GM20000 (cell line): ENCODE results near the gene GRIK4.
"Not testable (repeated sequence)": the region's sequence is repeated elsewhere in the genome, so short reads cannot be mapped to it uniquely, and the experiment has no call there.

ENCODE experiments used
- DNase-seq: peaks from one replicate; pipeline ENCODE4 v3.0.0; 2012; ENCODE audit warnings: low spot score
- TF ChIP-seq, protein P1 (sequence below): IDR thresholded peaks from 2 replicates; pipeline ENCODE4 v1.5.1; 2012; ENCODE audit warnings: mild to moderate bottlenecking, control low read depth; ENCODE audit errors: extremely low read depth, missing control alignments

GRIK4 gene

GRCh38 chr11:120778685-120779490 is 267.3 kb downstream of the GRIK4 start:
- no peak for DNase-seq
- TF ChIP-seq, protein P1, sequence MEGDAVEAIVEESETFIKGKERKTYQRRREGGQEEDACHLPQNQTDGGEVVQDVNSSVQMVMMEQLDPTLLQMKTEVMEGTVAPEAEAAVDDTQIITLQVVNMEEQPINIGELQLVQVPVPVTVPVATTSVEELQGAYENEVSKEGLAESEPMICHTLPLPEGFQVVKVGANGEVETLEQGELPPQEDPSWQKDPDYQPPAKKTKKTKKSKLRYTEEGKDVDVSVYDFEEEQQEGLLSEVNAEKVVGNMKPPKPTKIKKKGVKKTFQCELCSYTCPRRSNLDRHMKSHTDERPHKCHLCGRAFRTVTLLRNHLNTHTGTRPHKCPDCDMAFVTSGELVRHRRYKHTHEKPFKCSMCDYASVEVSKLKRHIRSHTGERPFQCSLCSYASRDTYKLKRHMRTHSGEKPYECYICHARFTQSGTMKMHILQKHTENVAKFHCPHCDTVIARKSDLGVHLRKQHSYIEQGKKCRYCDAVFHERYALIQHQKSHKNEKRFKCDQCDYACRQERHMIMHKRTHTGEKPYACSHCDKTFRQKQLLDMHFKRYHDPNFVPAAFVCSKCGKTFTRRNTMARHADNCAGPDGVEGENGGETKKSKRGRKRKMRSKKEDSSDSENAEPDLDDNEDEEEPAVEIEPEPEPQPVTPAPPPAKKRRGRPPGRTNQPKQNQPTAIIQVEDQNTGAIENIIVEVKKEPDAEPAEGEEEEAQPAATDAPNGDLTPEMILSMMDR = no peak

GRCh38 chr11:120780239-120780638 is 268.7 kb downstream of the GRIK4 start:
- DNase-seq = no peak
- TF ChIP-seq, protein P1 = no peak

GRCh38 chr11:120781486-120782120 is 270.1 kb downstream of the GRIK4 start:
- no peak for DNase-seq
- TF ChIP-seq, protein P1 = no peak

DNA sequence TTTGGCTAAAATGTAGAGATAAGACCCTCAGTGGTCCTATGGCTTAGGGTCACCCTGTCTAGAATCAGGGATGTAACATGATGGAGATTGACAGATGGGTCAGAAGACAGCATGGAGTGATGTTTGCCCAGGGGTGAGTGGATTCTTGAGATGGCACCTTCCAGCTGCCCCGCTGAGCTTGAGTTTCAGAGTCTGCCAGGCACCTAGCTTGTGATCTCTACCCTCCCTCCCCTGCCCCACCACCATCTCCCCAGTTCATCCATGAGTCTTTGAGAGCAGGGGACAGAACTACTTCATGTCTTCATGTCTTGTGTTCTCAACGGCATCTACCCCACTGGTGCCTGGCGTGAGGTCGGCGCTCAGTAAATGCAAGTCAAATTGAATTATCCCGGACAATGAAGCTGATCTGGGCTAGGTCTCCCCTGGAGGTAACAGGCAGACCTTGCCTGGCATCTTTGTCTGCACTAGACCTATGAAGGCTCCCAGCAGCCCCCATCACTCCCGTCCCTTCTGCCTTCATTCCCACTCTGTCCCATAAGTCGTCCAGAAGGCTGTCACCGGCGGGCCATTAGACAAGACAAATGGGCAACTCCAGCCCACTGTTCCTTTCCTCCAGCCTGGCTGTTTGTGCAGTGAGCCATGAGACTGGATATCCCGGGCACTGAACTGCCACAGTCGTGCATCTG is 273.2 kb downstream of the GRIK4 start:
- DNase-seq = no peak
- TF ChIP-seq, protein P1 = no peak

GRCh38 chr11:120785576-120785975 is 274.0 kb downstream of the GRIK4 start:
- TF ChIP-seq, protein P1 = no peak
- DNase-seq = no peak

GRCh38 chr11:120786206-120786735 is 274.7 kb downstream of the GRIK4 start:
- TF ChIP-seq, protein P1 = no peak

DNA sequence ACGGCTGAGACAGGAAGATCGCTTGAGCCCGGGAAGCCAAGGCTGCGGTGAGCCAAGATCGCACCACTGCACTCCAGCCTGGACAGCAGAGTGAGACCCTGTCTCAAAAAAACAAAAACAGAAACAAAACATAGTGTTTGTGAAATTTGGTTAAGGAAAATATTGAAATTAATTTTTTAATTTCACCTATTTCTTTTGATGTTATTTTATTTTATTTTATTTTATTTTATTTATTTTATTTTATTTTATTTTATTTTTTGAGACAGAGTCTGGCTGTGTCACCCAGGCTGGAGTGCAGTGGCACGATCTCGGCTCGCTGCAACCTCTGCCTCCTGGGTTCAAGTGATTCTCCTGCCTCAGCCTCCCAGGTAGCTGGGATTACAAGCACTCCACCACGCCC is 275.7 kb downstream of the GRIK4 start:
- DNase-seq = not testable (repeated sequence)

More at GRCh38 chr11:120786206-120786735, 274.7 kb downstream of the GRIK4 start:
- no peak for DNase-seq
